Measurements from ENCODE around the gene RND2.

- TF ChIP-seq POLR2AphosphoS5 (IDR thresholded peaks at IDR 0.05) (no peak), CTCF (IDR thresholded peaks at IDR 0.05) (no peak), POLR2A (IDR thresholded peaks at IDR 0.05) (no peak)
Observed at GRCh38 chr17:43013296-43013695, 11.7 kb upstream of the RND2 start.

All from sigmoid colon (tissue), 4 donors.